GM23338 (cell line): ENCODE results near the gene NUP43.

ENCODE experiments used
- CTCF ChIP-seq, 2 experiments: fragments of 200-600 bp in 1 of 2; sonication (generic) in 1 of 2; conservative IDR thresholded peaks; 2 replicates each; pipeline versions ENCODE4 v1.5.1 to v1.6.1; 2016 to 2017; ENCODE audit warnings: antibody characterized with exemption in 2 of 2, low read depth in 2 of 2, mild to moderate bottlenecking in 2 of 2, moderate library complexity in 1 of 2
- EZH2 ChIP-seq: fragments of 200-600 bp; sonication (generic); IDR thresholded peaks from one replicate; pipeline ENCODE4 v1.8.0; 2017; ENCODE audit warnings: antibody characterized with exemption, mild to moderate bottlenecking, low read depth; ENCODE audit not compliant: unreplicated experiment
- EZH2phosphoT487 ChIP-seq: fragments of 200-600 bp; sonication (generic); IDR thresholded peaks from one replicate; pipeline ENCODE4 v1.8.1; 2018; ENCODE audit warnings: antibody characterized with exemption; ENCODE audit not compliant: unreplicated experiment
- POLR2AphosphoS5 ChIP-seq: IDR thresholded peaks from 2 replicates; pipeline ENCODE4 v1.6.1; 2016; ENCODE audit warnings: antibody characterized with exemption, low read depth
- REST ChIP-seq: IDR thresholded peaks from one replicate; pipeline ENCODE4 v1.6.1; 2018; ENCODE audit warnings: antibody characterized with exemption; ENCODE audit not compliant: unreplicated experiment

GRCh38 chr6:149686230-149686629 lies 60.1 kb downstream of the NUP43 start:
- no peak for TF ChIP-seq POLR2AphosphoS5
- no peak for TF ChIP-seq EZH2phosphoT487
- no peak for TF ChIP-seq CTCF (conservative IDR thresholded peaks at IDR 0.05; ENCODE audit: low read depth in 2 of 2)
- TF ChIP-seq REST: no peak
- TF ChIP-seq EZH2: no peak
